OCI-LY1 (cell line): ENCODE measurements around the gene EYA3.

Source experiments
- H2AFZ ChIP-seq: fragments of 200-600 bp; sonication (generic), shearing (Covaris generic); 2 replicates; pipeline ENCODE4 v1.6.0; 2014; ENCODE audit warnings: antibody characterized with exemption, mild to moderate bottlenecking, low read length
- H3F3A ChIP-seq: fragments of 200-600 bp; sonication (generic), shearing (Covaris generic); 2 replicates; pipeline ENCODE4 v1.6.0; 2014; ENCODE audit warnings: mild to moderate bottlenecking, antibody characterized with exemption, low read length, moderate library complexity; ENCODE audit not compliant: insufficient read depth
- H3K27ac ChIP-seq: fragments of 200-600 bp; sonication (generic); 2 replicates; pipeline ENCODE4 v1.5.1; 2014; ENCODE audit warnings: low read length, mixed run types, mild to moderate bottlenecking, low read depth; ENCODE audit not compliant: poor library complexity, severe bottlenecking
- H3K27me3 ChIP-seq: fragments of 200-600 bp; sonication (generic); 2 replicates; pipeline ENCODE4 v1.6.0; 2014; ENCODE audit warnings: antibody characterized with exemption, mild to moderate bottlenecking, low read length, moderate library complexity; ENCODE audit not compliant: insufficient read depth
- H3K36me3 ChIP-seq: fragments of 200-600 bp; sonication (generic); 2 replicates; pipeline ENCODE4 v1.6.1; 2014; ENCODE audit warnings: mild to moderate bottlenecking, antibody characterized with exemption, low read length, moderate library complexity, mixed read lengths; ENCODE audit not compliant: insufficient read depth
- H3K4me1 ChIP-seq: fragments of 200-600 bp; sonication (generic); 2 replicates; pipeline ENCODE4 v1.5.1; 2014; ENCODE audit warnings: mild to moderate bottlenecking, low read length, moderate library complexity; ENCODE audit not compliant: insufficient read depth, severe bottlenecking
- H3K4me2 ChIP-seq: fragments of 200-600 bp; sonication (generic), shearing (Covaris generic); 2 replicates; pipeline ENCODE4 v1.6.1; 2014; ENCODE audit warnings: low read length
- H3K4me3 ChIP-seq: fragments of 200-600 bp; sonication (generic); 2 replicates; pipeline ENCODE4 v1.5.1; 2014; ENCODE audit warnings: low read length, low read depth, mild to moderate bottlenecking, mixed read lengths; ENCODE audit not compliant: poor library complexity, severe bottlenecking
- H3K79me2 ChIP-seq: fragments of 200-600 bp; shearing (Covaris generic); 2 replicates; pipeline ENCODE4 v1.6.1; 2016; ENCODE audit warnings: mixed run types, low read length, mixed read lengths; ENCODE audit not compliant: insufficient read depth
- H3K9ac ChIP-seq: fragments of 200-600 bp; sonication (generic), shearing (Covaris generic); 2 replicates; pipeline ENCODE4 v1.6.1; 2014; ENCODE audit warnings: mild to moderate bottlenecking, low read length, mixed read lengths
- H3K9me2 ChIP-seq: fragments of 200-600 bp; sonication (generic), shearing (Covaris generic); 2 replicates; pipeline ENCODE4 v1.6.1; 2014; ENCODE audit warnings: low read depth, mild to moderate bottlenecking, low read length, mixed read lengths
- H3K9me3 ChIP-seq: fragments of 200-600 bp; shearing (Covaris generic); 2 replicates; pipeline ENCODE4 v1.6.1; 2014; ENCODE audit warnings: low read length, mixed read lengths
- H4K20me1 ChIP-seq: fragments of 200-600 bp; sonication (generic), shearing (Covaris generic); 2 replicates; pipeline ENCODE4 v1.6.0; 2016; ENCODE audit warnings: mild to moderate bottlenecking, low read length; ENCODE audit not compliant: insufficient read depth
- CTCF ChIP-seq: fragments of 200-600 bp; sonication (generic), shearing (Covaris generic); IDR thresholded peaks from 2 replicates; pipeline ENCODE4 v1.5.1; 2017; ENCODE audit warnings: mild to moderate bottlenecking, antibody characterized with exemption, low read length, moderate library complexity, mixed read lengths
- EZH2 ChIP-seq: fragments of 200-600 bp; sonication (generic), shearing (Covaris generic); IDR thresholded peaks from 2 replicates; pipeline ENCODE4 v1.8.0; 2017; ENCODE audit warnings: borderline replicate concordance, mixed run types, mild to moderate bottlenecking, antibody characterized with exemption, low read length, moderate library complexity, mixed read lengths

The EYA3 gene

GRCh38 chr1:27938488-27938887, 149.9 kb downstream of the EYA3 start:
- no peak overlapping the region for H3K4me2 ChIP-seq
- H3K27ac ChIP-seq, result no peak overlapping the region
- H3K36me3 ChIP-seq, result no peaks in the 10 kb centered on the region
- no peak for TF ChIP-seq EZH2
- TF ChIP-seq CTCF, result no peak
- no peaks in the 10 kb centered on the region for H4K20me1 ChIP-seq
- no peaks in the 10 kb centered on the region for H3K9me2 ChIP-seq
- no peaks in the 10 kb centered on the region for H3F3A ChIP-seq
- H3K4me1 ChIP-seq, result peaks cover 10% of the 10 kb centered on the region
- no peak overlapping the region for H2AFZ ChIP-seq
- no peaks in the 10 kb centered on the region for H3K79me2 ChIP-seq
- H3K9me3 ChIP-seq, result no peaks in the 10 kb centered on the region
- H3K27me3 ChIP-seq, result no peaks in the 10 kb centered on the region
- no peak overlapping the region for H3K4me3 ChIP-seq
- H3K9ac ChIP-seq, result no peak overlapping the region

- no peaks in the 10 kb centered on the region for H3K79me2 ChIP-seq
- no peak overlapping the region for H2AFZ ChIP-seq
- H3K27ac ChIP-seq, result no peak overlapping the region
- TF ChIP-seq CTCF (no peak), EZH2 (no peak)
- H4K20me1 ChIP-seq, result no peaks in the 10 kb centered on the region
- H3K27me3 ChIP-seq, result no peaks in the 10 kb centered on the region
- H3K4me2 ChIP-seq, result no peak overlapping the region
- no peak overlapping the region for H3K4me3 ChIP-seq
- H3F3A ChIP-seq, result no peaks in the 10 kb centered on the region
- H3K4me1 ChIP-seq, result peaks cover 14% of the 10 kb centered on the region
- no peaks in the 10 kb centered on the region for H3K9me3 ChIP-seq
- no peak overlapping the region for H3K9ac ChIP-seq
- H3K9me2 ChIP-seq, result no peaks in the 10 kb centered on the region
- H3K36me3 ChIP-seq, result no peaks in the 10 kb centered on the region
Measured at GRCh38 chr1:27937524-27937836, 150.9 kb downstream of the EYA3 start.

DNA sequence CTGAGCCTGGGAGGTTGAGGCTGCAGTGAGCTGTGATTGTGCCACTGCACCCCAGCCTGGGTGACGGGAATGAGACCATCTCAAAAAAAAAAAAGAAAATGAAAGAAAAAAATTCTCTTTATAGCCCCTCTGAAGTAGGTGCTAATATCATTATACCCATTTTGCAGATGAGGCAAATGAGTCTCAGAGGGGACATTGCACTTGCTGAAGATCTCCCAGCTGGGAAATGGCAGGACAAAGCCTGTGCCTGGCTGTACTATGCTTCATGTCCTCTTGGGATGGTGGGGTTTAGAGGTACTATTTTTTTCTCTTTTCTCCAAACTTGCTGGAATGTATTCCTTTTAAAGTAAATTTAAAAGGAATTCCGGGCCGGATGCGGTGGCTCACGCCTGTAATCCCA, 152.0 kb downstream of the EYA3 start:
- TF ChIP-seq EZH2 (no peak), CTCF (no peak)
- Histone ChIP-seq H3K9me3 (no peaks in the 10 kb centered on the region), H3K79me2 (no peaks in the 10 kb centered on the region), H4K20me1 (no peaks in the 10 kb centered on the region), H3K4me2 (no peak overlapping the region), H2AFZ (no peak overlapping the region), H3K4me3 (no peak overlapping the region), H3K4me1 (peaks cover 24% of the 10 kb centered on the region), H3K27ac (no peak overlapping the region), H3K27me3 (no peaks in the 10 kb centered on the region), H3K36me3 (no peaks in the 10 kb centered on the region), H3K9me2 (no peaks in the 10 kb centered on the region), H3F3A (no peaks in the 10 kb centered on the region), H3K9ac (no peak overlapping the region)
